ENCODE results near the gene HLCS.

The HLCS gene

DNA sequence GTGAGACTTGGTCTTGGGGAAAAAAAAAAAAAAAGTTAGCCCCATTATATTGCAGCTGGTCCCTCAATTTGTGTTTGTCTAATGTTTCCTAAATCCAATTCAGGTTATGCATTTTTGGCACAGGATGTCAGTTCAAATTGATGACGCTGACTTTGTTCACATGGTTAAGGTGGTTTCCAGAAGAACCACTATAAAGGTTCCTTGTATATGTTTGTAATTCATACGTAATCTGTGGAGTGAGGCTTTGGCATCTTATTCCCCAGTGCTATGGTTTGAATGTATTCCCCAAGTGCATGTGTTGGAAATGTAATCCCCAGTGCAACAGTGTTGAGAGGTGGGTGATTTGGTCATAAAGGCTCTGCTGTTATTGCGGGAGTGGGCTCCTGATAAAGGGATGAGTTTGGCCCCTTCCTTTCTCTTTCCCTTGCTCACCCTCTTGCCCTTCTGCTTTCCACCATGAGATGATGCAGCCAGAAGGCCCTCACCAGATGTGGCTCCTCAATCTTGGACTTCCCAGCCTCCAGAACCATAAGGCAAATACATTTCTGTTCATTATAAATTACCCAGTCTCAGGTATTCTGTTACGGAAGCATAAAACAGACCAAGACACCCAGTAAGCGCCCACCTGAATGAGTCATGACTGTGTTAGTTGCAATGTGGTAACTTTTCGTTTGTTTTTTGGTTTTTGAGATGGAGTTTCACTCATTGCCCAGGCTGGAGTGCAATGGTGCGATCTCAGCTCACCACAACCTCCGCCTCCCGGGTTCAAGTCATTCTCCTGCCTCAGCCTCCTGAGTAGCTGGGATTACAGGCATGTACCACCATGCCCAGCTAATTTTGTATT, 19.5 kb upstream of the HLCS start:
- no peak for DNase-seq (ENCODE audit: low spot score)

DNA sequence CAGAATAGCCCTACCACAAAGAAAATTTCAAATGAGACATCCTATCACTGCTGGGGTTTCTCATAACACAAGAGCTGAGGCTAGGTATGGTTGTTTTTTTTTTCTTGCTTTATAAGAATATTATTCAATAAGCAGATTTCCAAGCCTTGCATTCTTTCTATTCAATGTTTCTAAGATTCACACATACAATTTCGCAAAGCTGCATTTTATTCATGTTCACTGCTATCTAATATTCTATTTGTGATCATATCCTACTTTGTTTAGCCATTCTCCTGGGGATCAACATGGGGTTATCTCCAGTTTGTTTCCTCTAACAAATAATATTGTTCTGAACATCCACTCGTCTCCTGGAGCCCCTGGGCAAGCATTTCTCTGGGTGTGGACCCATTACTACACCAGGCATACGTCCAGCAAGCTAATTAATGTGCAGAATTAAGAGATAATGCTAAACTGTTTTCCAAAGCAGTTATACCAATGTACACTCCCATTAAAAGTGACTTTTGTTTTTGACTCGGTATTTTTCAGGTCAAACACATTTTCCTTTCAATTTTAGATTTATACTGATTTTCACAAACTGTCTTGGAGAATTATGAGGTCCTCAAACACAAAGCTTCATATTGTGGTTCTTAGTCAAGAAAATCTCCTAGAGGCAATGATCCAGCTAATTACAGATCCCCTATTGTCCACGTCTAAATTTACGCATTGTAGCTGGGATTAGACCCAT, 15.7 kb upstream of the HLCS start:
- no peak for DNase-seq (ENCODE audit: low spot score)

DNA sequence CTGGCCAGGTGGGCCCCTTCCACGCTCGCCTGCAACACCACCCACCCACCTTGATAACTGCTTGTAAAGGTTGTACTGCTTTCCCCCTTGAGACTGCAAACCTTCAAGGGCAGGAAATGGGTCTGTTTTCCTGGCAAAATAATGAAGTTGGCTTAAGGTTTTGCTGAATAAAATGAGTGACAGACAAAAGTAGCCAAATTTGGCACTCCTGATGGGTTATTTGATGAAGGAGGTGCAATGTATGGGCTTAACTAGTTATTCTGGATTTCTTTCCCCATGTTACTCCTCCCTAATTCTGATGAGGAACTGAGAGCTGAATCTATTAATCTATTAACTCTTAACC, 14.6 kb upstream of the HLCS start:
- DNase-seq (ENCODE audit: low spot score) = no peak

DNA sequence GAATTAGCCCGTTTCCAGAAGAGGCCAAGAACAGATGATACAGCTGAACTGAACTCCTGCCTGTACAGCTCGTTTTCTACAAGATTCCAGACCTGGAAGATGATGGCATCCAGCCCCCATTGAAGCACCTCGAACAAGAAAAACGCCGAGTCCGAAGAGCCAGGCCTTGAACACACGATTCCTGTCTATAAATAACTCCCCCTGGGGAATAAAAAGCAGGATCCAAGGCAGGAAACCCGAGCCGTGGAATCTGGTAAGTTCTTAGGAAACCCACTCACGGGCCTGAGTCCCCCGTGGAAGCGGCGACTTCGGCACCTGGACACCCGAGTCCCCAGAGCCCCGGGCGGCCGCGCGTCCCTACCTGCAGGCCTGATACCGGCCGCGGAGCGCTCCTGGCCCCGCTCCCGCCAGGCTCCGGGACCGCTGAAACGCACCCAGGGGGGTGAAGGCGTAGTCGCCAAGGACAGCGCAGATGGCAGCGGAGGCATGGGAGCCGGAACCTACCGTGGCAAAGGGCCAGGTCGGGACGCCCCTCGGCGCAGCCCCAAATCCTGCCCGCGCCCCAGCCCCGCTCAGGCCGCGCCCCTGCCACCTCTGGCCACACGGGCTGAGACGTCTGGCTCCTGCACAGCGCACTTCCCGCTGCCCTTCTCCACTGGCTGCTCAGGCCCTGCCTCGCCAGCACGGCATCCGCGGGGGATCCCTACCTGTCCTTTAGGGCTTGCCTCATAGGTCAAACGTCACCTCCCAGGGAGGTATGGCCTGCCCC, 14.0 kb upstream of the HLCS start:
- DNase-seq (ENCODE audit: low spot score) = no peak

DNA sequence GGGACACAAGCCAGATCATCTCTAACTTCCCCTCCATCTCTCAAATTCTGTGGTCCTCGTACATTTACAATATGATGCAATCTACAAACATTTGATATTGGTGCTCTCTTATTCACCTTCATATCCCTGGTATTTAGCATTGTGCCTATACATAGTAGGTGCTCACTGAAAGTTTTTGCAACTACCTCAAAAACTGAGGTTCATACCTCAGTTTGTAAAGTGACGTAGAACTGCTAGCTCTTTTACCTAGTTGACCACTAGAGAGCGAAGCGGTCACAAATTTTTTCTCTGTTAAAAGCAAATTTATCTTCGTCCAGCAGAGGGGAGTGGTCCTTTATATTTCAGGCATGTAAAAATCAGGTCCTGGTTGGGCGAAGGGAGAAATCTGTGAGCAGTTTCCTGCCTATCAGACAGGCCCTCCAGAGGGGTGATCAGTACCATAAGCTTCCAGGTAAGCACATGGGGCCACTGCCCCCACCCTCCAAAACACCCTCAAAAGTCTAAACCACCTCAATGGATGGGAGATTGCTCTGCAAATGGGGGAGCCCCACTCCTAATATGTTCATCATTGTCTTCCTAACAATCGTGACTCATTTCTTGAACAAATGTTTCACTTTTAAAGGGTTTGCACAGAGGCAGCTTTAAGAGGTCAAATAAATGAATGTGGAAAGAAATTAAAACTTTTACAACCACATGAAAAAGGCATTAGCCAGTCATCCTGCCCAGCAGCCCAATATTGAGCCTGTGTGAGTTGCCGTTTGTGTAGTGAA, 10.6 kb upstream of the HLCS start:
- DNase-seq (ENCODE audit: low spot score) = peak; percentile 27

DNA sequence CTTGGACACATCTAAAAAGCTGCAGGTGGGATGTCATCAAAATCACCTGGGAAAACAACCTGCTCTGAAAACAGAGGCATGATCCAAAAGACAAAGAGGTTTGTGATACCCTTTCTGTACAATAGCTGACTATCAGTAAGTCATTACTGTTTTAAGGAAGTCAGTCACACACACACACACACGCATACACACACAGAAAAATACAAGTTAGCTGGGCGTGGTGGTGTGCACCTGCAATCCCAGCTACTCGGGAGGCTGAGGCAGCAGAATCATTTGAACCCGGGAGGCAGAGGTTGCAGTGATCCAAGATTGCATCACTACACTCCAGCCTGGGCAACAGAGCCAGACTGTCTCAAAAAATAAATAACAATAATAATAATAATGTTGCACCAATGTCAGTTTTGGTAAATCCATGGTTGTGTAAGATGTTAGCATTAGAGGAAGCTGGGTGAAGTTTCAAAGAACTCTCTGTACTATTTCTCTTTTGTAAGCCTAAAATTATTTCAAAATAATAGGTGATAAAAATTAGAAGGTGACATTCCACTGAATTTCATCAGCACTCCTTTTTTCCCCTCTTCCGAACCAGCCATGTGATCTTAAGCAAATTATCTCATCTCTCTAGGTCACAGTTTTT, 9.9 kb upstream of the HLCS start:
- DNase-seq (ENCODE audit: low spot score) = no peak

DNA sequence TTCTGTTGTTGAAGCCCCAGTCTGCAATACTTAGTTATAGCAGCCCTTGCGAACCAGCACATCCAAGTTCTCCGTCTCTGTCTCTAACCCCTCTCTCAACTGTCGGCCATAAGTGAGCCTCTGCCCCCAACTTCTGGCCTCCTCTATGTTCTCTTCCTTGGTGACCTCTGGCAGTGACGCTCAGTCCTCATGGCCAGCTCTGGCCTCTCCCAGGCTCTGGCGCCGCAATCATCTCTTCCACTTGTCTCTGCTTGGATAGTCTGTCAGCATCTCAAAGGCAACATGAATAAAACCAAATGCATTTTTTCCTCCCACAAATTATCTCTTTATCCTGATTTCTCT, 8.4 kb upstream of the HLCS start:
- DNase-seq (ENCODE audit: low spot score) = no peak

DNA sequence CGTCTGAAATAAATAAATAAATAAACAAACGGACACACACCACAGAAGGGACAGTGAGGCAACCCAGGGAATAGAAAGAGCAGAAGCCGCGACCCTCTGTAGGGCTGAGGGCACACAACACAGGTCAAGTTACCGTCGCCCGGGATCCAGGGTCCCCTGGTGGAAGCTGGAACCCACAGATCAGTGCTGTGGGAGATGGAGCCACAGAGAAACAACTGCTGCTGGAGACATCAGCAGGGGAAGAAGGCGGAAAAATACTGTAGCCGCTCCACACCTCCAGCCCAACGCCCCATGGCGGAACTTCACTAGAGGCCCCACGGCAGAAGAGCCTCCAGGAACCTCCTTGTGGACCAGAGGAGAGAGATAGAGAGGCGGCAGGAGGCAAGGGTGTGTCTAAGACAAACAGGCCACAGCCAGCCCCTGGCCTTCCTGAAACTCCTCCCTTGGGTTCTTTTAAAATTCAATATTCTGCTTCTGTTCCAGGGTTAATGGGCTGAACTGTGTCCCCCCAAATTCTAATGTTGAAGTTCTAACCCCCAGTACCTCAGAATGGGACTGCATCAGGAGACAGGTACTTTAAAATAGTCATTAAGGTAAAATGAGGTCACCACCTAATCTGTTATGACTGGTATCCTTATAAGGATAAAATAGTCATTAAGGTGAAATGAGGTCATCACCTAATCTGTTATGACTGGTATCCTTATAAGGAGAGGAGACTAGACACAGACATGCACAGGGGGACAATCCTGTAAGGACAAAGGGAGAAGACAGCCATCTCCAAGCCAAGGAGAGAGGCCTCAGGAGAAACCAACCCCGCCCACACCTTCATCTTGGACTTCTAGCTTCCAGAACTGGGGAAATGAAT, 7.7 kb upstream of the HLCS start:
- DNase-seq (ENCODE audit: low spot score) = no peak

DNA sequence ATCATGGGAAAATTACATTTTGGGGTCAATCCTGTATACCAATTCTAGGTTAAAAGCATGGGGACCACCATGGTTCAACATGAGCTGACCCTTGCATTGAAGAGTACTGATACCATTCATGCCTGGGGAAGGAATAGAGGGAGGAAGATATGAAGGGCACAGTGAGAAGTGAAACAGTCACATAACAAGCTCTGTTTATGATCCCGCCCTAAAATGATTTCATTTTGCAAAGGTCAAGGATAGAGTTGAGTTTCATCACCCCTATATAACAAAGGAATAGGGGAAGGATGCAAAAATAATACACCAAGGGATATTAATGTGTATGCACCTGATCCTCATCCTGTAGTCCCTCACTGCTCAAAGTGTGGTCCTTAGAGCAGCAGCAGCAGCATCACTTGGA, 2.5 kb upstream of the HLCS start:
- no peak for DNase-seq (ENCODE audit: low spot score)

DNA sequence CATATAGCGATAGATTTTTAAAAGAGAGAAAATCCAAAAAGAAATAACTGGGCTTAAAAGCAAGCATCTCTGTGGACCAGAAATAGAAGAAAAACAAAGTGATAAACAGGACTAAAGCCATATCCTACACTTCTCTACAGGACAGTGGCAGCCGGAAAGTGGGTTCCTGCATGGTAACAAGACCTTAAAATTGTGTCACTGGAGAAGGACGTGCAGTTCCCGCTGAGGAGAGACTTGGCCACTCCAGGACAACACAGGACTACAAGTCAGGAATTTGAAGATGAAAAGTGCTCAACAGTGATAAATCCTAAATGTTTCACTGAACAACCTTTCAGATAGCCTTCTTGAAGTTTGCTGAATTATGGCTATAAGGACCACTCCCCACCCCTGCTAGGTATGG, 1.9 kb upstream of the HLCS start:
- no peak for DNase-seq (ENCODE audit: low spot score)

DNA sequence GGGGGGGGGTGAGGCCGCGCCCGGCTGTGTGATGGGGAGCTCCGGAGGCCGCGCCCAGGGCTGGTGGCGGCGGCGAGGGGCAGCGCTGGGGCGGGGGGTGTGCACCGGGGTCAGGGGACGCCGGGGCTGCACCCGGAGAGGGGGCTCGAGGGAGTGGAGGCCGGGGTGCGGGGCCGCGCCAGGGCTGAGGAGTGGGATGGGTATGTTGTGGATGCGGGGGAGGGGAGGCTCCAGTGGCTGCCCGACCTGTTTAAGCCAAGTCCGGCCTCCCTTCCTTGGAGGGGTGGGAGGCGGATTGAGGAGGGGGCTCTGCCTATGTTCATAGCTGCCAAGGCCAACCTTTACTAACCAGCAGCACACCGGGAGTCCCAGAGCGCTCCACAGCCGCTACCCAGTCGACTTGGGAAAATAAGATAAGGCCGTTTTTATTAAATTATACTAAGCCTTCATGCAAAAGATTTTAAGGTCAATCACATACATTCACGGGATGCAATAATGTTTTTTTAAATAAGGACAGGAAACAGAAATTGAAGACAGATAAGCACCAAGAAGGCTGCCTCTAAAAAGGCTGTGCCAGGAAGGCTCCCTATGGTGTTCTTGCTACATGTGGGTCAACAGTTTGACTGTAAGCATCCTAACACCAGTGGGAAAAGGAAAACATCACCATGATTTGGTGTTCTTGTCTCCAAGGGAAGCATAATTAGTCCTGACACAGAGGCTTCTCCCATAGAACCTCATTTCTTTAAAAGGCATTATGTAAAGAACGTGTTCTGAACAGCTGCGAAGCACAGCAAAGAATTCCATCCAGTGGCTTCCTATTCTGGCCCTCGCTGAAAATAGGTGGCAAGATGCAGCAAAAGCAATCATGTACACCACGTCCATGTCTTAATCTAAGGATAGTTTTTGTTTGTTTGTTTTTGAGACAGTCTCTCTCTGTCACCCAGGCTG, 626 bp upstream of the HLCS start:
- no peak for DNase-seq (ENCODE audit: low spot score)

DNA sequence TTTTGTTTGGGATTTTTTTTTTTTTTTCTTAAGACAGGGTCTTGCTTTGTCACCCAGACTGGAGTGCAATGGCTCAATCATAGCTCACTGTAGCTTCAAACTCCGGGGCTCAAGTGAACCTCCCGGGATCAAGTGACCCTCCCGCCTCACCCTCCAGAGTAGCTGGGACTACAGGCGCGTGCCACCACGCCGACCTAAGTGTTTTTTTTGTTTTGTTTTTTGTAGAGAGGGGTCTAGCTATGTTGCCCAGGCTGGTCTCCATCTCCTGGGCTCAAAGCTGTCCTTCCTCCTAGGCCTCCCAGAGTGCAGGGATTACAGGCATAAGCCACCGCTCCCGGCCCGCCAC, 776 bp downstream of the HLCS start:
- no peak for DNase-seq (ENCODE audit: low spot score)

DNA sequence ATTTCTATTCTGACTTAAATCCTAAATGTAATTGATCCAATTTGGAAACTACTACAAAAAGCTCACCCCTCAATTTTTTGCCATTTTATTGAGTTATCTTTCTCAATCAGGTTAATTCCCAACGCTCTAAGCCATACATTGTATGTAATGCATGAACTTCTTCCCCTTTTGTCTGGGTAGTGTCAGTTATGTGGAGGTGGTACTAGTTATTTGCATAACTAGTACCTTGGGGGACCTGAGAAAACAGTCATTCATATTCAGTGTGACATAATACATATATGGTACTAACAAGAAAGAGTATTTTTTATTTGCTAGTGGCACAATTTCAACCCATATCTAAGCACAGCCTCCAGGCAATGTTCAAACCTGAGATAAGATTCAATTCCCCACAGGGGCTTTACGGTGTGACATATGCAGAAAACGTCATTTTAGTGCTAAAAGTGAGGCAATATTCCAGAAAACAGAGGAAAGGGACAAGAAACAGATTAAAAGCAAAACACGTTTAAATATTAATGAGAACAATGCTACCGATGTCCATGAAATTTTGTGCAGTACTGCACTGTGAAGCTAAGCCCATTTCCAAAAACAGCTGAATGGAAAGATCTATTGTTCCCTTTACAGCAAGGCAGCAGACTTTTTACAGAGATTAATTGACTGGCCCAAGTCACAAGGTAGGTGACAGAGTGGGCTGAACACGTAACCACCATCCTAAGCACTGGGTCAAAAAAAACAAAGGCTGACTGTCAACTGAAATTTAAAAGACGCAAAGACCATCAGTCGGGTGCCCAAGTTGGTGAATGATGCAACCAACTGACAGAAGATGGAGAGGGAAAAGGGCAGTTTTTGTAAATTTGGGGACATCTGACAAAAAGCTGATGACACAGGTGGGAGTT, 1.4 kb downstream of the HLCS start:
- no peak for DNase-seq (ENCODE audit: low spot score)

DNA sequence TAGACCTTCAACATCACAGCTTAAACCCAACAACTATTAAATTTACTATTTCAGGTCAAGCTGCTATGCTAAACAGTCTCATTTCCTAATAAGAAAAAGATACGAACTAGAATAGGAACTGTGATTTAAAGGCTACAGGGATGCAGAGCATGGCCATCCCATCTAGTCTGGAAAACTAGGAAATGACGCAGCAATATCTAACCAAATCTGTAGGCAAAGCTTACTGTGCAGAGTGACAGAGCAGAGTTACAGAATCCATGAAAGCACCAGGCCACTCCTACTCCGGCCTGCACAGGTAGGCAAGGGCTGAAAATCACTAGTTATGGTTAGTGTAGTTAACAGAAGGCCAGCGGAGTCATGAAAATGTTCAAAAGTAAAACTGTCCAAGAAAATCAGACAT, 2.1 kb downstream of the HLCS start:
- DNase-seq (ENCODE audit: low spot score) = no peak

DNA sequence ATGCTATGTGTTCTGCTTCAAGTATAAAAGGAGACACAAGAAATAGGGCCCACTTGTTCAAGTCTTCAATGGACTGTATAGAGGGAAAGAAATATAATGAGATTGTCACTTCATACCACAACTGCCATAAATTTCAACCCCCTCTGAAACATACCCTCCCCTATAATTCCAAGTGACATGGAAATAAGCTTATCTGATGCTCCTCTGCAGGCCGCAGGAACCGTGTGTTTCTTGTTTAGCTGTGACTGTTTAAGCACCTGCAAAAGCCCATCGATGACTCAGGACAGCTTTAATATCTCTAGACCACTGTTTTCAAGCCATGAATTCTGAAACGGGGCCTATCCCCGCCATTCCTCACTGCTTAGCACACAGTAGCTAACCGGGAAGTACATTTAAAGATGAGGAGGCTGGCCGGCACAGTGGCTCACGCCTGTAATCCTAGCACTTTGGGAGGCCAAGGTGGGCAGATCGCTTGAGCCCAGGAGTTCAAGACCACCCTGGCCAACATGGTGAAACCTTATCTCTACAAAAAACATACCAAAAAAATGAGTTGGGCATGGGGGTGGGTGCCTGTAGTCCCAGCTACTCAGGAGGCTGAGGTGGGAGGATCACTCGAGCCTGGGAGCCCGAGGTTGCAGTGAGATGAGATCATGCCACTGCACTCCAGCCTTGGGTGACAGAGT, 4.2 kb downstream of the HLCS start:
- DNase-seq (ENCODE audit: low spot score) = no peak

DNA sequence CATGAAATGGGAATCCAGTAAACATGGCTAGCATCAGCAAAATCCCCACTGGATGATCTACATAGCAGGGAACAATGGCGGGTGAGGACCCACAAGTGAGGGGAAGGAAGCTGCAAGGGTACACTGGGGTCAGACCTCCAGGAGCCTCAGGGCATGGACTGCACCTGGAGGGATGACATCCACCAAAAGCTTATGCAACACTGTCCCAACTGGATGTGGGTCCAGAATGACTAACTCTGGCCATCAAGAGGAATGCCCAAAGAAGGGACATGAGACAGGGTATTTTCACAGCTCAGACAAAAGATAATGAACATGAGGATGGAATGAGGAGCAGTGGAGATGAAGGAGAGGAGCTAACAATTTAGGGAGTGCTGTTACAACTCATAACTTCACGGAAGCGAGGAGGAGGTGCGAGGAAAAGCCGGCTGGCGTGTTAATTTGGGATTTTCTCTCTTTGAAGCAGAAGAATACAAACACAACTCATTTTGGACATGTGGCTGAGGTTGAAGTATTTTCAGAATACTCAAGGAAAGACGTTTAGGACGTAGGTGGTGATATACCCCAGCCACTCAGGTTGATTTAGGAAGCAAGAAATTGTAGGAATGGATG, 5.7 kb downstream of the HLCS start:
- DNase-seq (ENCODE audit: low spot score) = no peak

DNA sequence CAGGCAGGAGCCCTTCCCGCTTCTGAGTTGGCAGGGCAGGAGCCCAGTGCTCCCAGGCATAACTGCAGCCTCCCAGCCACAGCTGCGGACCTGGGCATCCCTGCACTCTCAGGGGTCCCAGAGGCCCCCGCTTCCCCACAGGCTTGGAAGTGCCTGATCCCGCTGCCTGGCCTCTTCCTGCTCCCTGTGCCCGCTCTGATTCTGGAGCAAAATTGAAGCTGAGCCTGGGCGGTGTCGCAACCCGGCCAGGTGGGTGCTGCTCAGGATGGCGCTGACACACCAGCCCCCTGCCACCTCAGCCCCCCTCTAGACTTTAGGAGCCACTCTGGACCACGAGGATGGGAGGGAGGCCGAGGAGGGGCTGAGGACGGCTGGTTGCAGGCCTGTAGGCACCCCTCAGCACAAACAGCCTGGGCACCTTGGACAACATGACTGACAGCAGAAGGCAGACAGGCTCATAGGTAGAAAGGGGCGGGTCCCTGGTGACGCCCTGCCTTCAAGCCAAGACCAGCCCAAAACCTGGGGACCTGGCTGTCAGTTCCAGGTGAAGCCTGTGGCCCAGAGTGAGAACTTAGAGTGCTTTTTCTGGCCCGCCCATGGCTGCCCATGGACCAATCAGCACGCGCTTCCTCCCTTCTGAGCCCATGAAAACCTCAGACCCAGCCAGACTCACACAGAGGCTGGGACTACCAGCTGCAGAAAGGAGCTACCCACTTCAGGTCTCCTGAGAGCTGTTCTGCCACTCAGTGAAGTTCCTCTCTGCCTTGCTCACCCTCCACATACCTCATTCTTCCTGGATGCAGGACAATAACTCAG, 7.2 kb downstream of the HLCS start:
- no peak for DNase-seq (ENCODE audit: low spot score)
